Activated CD8-positive, alpha-beta T cell treated with anti-CD3 and anti-CD28 coated beads for 36 hours (primary cell): Measurements from ENCODE around the gene GPR42. TPM values are rescaled to one million over a fixed set of nuclear protein-coding genes. Genes with fewer than 3 reads are reported as not detected.

Experiments used
- ATAC-seq: fragments of 200-7000 bp; cut with Tn5 transposase; one replicate; pipeline ENCODE4 v1.10.0; 2021; ENCODE audit warnings: mild to moderate bottlenecking, moderate library complexity
- CTCF ChIA-PET: fragments of 350-600 bp; sonication (Branson Sonifier 250); formaldehyde crosslinking; loops from one replicate; lab custom pipeline; 2021; ENCODE audit warnings: antibody characterized with exemption; lab: Charles Lee
- POLR2A ChIA-PET: fragments of 350-600 bp; sonication (Branson Sonifier 250); formaldehyde crosslinking; loops from one replicate; lab custom pipeline; 2021; ENCODE audit warnings: antibody characterized with exemption; lab: Charles Lee
- DNase-seq: peaks from one replicate; pipeline ENCODE4 v3.0.0-alpha.2; 2020
- H3K27ac Mint-ChIP-seq: one replicate; pipeline ENCODE4 v1.8.0; 2021; ENCODE audit warnings: mild to moderate bottlenecking, mixed read lengths
- H3K27me3 Mint-ChIP-seq: one replicate; pipeline ENCODE4 v1.8.0; 2021; ENCODE audit warnings: mixed read lengths
- H3K36me3 Mint-ChIP-seq: one replicate; pipeline ENCODE4 v1.8.0; 2021; ENCODE audit warnings: low read depth, mixed read lengths
- H3K4me1 Mint-ChIP-seq: one replicate; pipeline ENCODE4 v1.8.0; 2021; ENCODE audit warnings: low read depth, mixed read lengths
- H3K4me3 Mint-ChIP-seq: one replicate; pipeline ENCODE4 v1.8.0; 2021; ENCODE audit warnings: mild to moderate bottlenecking, moderate library complexity, mixed read lengths
- H3K9me3 Mint-ChIP-seq: one replicate; pipeline ENCODE4 v1.8.0; 2021; ENCODE audit warnings: mixed read lengths
- CTCF ChIP-seq: fragments of 200-600 bp; IDR thresholded peaks from one replicate; pipeline ENCODE4 v1.8.0; 2022; ENCODE audit warnings: antibody characterized with exemption, mild to moderate bottlenecking
- intact Hi-C: fragments of 100-400 bp; cut with micrococcal nuclease; formaldehyde crosslinking; loops from one replicate; pipeline ENCODE4 v1.10.0; 2022
- total RNA-seq, 2 experiments: library from RNA; stranded (reverse); gene quantifications; one replicate each; pipeline ENCODE4 v1.2.3, GENCODE V29; 2021

Gene GPR42
- total RNA-seq, 2 experiments from 2014 or later = 0.18 to 0.56 TPM

DNA sequence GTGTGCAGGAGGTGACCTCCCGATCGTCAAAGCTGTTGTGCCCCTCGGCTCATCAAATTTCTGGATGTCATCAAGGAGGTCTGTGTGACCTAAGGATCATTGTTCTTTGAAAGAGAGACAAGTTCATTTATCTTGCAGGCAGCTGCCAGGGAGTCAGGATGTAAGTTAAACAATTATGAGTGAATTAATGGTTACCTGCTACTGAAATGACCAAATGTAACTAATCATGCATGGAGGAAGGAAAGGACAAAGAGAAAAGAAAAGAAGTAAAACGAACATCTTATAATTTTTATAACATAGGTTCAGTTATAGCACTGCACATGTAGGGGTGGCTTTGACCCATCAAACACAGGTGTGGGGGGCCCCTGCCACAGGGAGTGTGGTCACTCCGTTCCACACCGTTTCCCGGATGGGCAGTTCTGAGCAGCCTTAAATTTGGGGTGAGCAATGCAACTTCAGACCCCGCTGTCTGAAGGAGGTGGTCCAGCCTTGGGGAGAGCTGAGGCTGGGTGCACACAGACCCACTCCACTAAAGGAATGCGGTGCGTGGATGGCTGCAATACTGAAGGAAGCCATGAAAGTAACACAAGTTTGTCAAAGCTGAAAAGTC is 36.6 kb upstream of the GPR42 start:
- ATAC-seq = no peak
- H3K27ac Mint-ChIP-seq = no peak overlapping the region

DNA sequence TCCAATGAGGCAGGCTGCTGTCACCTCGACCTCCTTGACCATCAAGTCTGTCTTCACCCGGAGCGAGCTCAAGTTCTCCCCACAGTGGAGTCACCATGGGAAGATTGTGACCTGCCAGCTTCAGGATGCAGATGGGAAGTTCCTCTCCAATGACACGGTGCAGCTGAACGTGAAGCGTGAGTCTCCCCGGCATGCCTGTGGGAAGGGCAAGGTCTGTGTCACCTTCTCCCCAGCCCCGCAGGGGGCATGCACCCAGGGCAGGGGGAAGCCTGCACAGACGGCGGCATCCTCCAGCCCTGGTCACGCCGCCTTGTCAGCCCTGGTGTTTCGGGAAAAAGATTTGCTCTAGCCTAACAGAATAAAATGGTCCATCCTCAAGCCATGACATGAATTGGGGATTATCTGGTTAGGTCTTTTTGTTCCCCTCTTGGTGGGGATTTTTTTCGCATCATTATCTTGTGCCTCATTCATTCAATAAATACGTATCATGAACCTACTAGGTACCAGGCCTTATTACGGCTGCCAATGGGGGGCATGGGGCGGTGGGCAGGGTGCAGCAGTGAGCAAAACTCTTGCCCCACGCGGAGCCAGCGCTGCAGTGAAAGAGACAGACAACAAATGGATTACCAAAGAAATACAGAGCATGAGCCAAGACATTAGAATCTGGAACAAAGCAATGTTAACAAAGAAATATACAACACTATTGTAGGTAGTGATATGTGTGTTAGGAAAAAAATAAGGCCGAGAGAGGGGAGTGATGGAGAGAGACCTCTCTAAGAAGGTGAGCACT is 34.5 kb upstream of the GPR42 start:
- no peak for TF ChIP-seq CTCF
- Mint-ChIP-seq H3K27ac (no peak overlapping the region), H3K36me3 (no peaks in the 10 kb centered on the region), H3K9me3 (no peaks in the 10 kb centered on the region), H3K4me1 (peaks cover 11% of the 10 kb centered on the region), H3K27me3 (peaks cover 5% of the 10 kb centered on the region), H3K4me3 (no peak overlapping the region)
- CTCF ChIA-PET = no interaction called here
- no peak for DNase-seq
- no peak for ATAC-seq
- POLR2A ChIA-PET = interaction anchor here (1.2 to 1.9 kb wide), 2 partner anchors 9 to 10 kb away, joined by 4 to 7 read pairs; no protein-coding TSS in a partner anchor
- intact Hi-C loops = no loop called here

More for the DNA sequence above, 36.6 kb upstream of the GPR42 start:
- no peak for DNase-seq
- H3K4me3 Mint-ChIP-seq = no peak overlapping the region
- H3K27me3 Mint-ChIP-seq = peaks cover 11% of the 10 kb centered on the region
- intact Hi-C loops = no loop called here
- ChIA-PET CTCF (interaction anchor here (0.7 to 1.6 kb wide), 5 partner anchors 11 to 290 kb away, joined by 3 to 5 read pairs (median 4); partner anchors contain the start of genes FXYD7 and USF2), POLR2A (interaction anchor here (0.9 to 1.3 kb wide), 2 partner anchors 8 to 13 kb away, joined by 3 read pairs; no protein-coding TSS in a partner anchor)
- no peak for TF ChIP-seq CTCF
- H3K36me3 Mint-ChIP-seq = no peaks in the 10 kb centered on the region
- no peaks in the 10 kb centered on the region for H3K9me3 Mint-ChIP-seq
- peaks cover 11% of the 10 kb centered on the region for H3K4me1 Mint-ChIP-seq

GRCh38 chr19:35337097-35337983 is 33.5 kb upstream of the GPR42 start:
- H3K27ac Mint-ChIP-seq = no peak overlapping the region
- H3K27me3 Mint-ChIP-seq = peaks cover 5% of the 10 kb centered on the region
- H3K36me3 Mint-ChIP-seq = no peaks in the 10 kb centered on the region
- no peak for ATAC-seq
- H3K4me3 Mint-ChIP-seq = no peak overlapping the region
- peaks cover 11% of the 10 kb centered on the region for H3K4me1 Mint-ChIP-seq
- intact Hi-C loops = no loop called here
- H3K9me3 Mint-ChIP-seq = no peaks in the 10 kb centered on the region
- no peak for DNase-seq
- TF ChIP-seq CTCF = no peak
- CTCF ChIA-PET = no interaction called here
- POLR2A ChIA-PET = no interaction called here

- no peak overlapping the region for H3K4me3 Mint-ChIP-seq
- no peak overlapping the region for H3K27ac Mint-ChIP-seq
- ChIA-PET CTCF (interaction anchor here (1.5 kb wide), 1 partner anchor 157 kb away, joined by 3 read pairs; no protein-coding TSS in a partner anchor), POLR2A (no interaction called here)
- H3K9me3 Mint-ChIP-seq = no peaks in the 10 kb centered on the region
- H3K36me3 Mint-ChIP-seq = no peaks in the 10 kb centered on the region
- DNase-seq (no peak), ATAC-seq (no peak)
- H3K27me3 Mint-ChIP-seq = peaks cover 6% of the 10 kb centered on the region
- intact Hi-C loops = no loop called here
- no peak for TF ChIP-seq CTCF
- peaks cover 5% of the 10 kb centered on the region for H3K4me1 Mint-ChIP-seq
Measured at GRCh38 chr19:35337984-35338296, 32.9 kb upstream of the GPR42 start.
